ENCODE measurements around the gene GHR.

GHR gene

GRCh38 chr5:42596817-42597216 lies 173.6 kb downstream of the GHR start:
- TF ChIP-seq POLR2AphosphoS5 (IDR thresholded peaks at IDR 0.05; ENCODE audit: borderline replicate concordance, low read depth, low read length) (no peak), FOXP2 (optimal IDR thresholded peaks at IDR 0.05; ENCODE audit: control extremely low read depth, extremely low read length, insufficient read depth) (no peak), EZH2 (IDR thresholded peaks at IDR 0.05) (no peak)
- Histone ChIP-seq H3K27ac (no peak overlapping the region), H3K9ac (ENCODE audit: insufficient read length) (no peak overlapping the region), H3K9me3 (ENCODE audit: low read depth, low read length) (no peaks in the 10 kb centered on the region), H3K4me3 (no peak overlapping the region), H3K36me3 (ENCODE audit: insufficient read depth, low read length) (no peaks in the 10 kb centered on the region)
- no peak for DNase-seq (ENCODE audit: low read depth, low spot score)

- Histone ChIP-seq H3K4me3 (no peak overlapping the region), H3K9ac (ENCODE audit: insufficient read length) (no peak overlapping the region), H3K36me3 (ENCODE audit: insufficient read depth, low read length) (no peaks in the 10 kb centered on the region), H3K27ac (no peak overlapping the region), H3K9me3 (ENCODE audit: low read depth, low read length) (no peaks in the 10 kb centered on the region)
- no peak for DNase-seq (ENCODE audit: low read depth, low spot score)
- no peak for TF ChIP-seq FOXP2 (optimal IDR thresholded peaks at IDR 0.05; ENCODE audit: control extremely low read depth, extremely low read length, insufficient read depth)
- TF ChIP-seq EZH2 (IDR thresholded peaks at IDR 0.05) = no peak
- TF ChIP-seq POLR2AphosphoS5 (IDR thresholded peaks at IDR 0.05; ENCODE audit: borderline replicate concordance, low read depth, low read length) = no peak
Measured at GRCh38 chr5:42597318-42597937, 174.2 kb downstream of the GHR start.

- no peak for DNase-seq (ENCODE audit: low read depth, low spot score)
- H3K9me3 ChIP-seq (ENCODE audit: low read depth, low read length) = no peaks in the 10 kb centered on the region
- TF ChIP-seq FOXP2 (optimal IDR thresholded peaks at IDR 0.05; ENCODE audit: control extremely low read depth, extremely low read length, insufficient read depth) (no peak), POLR2AphosphoS5 (IDR thresholded peaks at IDR 0.05; ENCODE audit: borderline replicate concordance, low read depth, low read length) (no peak), EZH2 (IDR thresholded peaks at IDR 0.05) (no peak)
- no peak overlapping the region for H3K27ac ChIP-seq
- no peaks in the 10 kb centered on the region for H3K36me3 ChIP-seq (ENCODE audit: insufficient read depth, low read length)
- no peak overlapping the region for H3K4me3 ChIP-seq
- H3K9ac ChIP-seq (ENCODE audit: insufficient read length) = no peak overlapping the region
Measured at GRCh38 chr5:42598311-42598710, 175.1 kb downstream of the GHR start.

- no peak for DNase-seq (ENCODE audit: low read depth, low spot score)
- H3K9me3 ChIP-seq (ENCODE audit: low read depth, low read length) = no peaks in the 10 kb centered on the region
- H3K4me3 ChIP-seq = no peak overlapping the region
- H3K9ac ChIP-seq (ENCODE audit: insufficient read length) = no peak overlapping the region
- no peak overlapping the region for H3K27ac ChIP-seq
- TF ChIP-seq EZH2 (IDR thresholded peaks at IDR 0.05) (no peak), FOXP2 (optimal IDR thresholded peaks at IDR 0.05; ENCODE audit: control extremely low read depth, extremely low read length, insufficient read depth) (no peak), POLR2AphosphoS5 (IDR thresholded peaks at IDR 0.05; ENCODE audit: borderline replicate concordance, low read depth, low read length) (no peak)
- no peaks in the 10 kb centered on the region for H3K36me3 ChIP-seq (ENCODE audit: insufficient read depth, low read length)
Measured at GRCh38 chr5:42599106-42599505, 175.9 kb downstream of the GHR start.

GRCh38 chr5:42600441-42600840 lies 177.2 kb downstream of the GHR start:
- Histone ChIP-seq H3K9ac (ENCODE audit: insufficient read length) (no peak overlapping the region), H3K4me3 (no peak overlapping the region), H3K36me3 (ENCODE audit: insufficient read depth, low read length) (no peaks in the 10 kb centered on the region), H3K9me3 (ENCODE audit: low read depth, low read length) (no peaks in the 10 kb centered on the region), H3K27ac (no peak overlapping the region)
- DNase-seq (ENCODE audit: low read depth, low spot score) = no peak
- TF ChIP-seq FOXP2 (optimal IDR thresholded peaks at IDR 0.05; ENCODE audit: control extremely low read depth, extremely low read length, insufficient read depth) = no peak
- TF ChIP-seq POLR2AphosphoS5 (IDR thresholded peaks at IDR 0.05; ENCODE audit: borderline replicate concordance, low read depth, low read length) = no peak
- no peak for TF ChIP-seq EZH2 (IDR thresholded peaks at IDR 0.05)

- no peaks in the 10 kb centered on the region for H3K36me3 ChIP-seq (ENCODE audit: insufficient read depth, low read length)
- TF ChIP-seq EZH2 (IDR thresholded peaks at IDR 0.05) (no peak), FOXP2 (optimal IDR thresholded peaks at IDR 0.05; ENCODE audit: control extremely low read depth, extremely low read length, insufficient read depth) (no peak), POLR2AphosphoS5 (IDR thresholded peaks at IDR 0.05; ENCODE audit: borderline replicate concordance, low read depth, low read length) (no peak)
- no peak overlapping the region for H3K9ac ChIP-seq (ENCODE audit: insufficient read length)
- no peak for DNase-seq (ENCODE audit: low read depth, low spot score)
- H3K9me3 ChIP-seq (ENCODE audit: low read depth, low read length) = no peaks in the 10 kb centered on the region
- H3K4me3 ChIP-seq = no peak overlapping the region
- H3K27ac ChIP-seq = no peak overlapping the region
Measured at GRCh38 chr5:42604171-42604711, 181.0 kb downstream of the GHR start.

GRCh38 chr5:42605490-42605889 lies 182.3 kb downstream of the GHR start:
- no peak overlapping the region for H3K4me3 ChIP-seq
- DNase-seq (ENCODE audit: low read depth, low spot score) = no peak
- no peak for TF ChIP-seq EZH2 (IDR thresholded peaks at IDR 0.05)
- no peak for TF ChIP-seq FOXP2 (optimal IDR thresholded peaks at IDR 0.05; ENCODE audit: control extremely low read depth, extremely low read length, insufficient read depth)
- TF ChIP-seq POLR2AphosphoS5 (IDR thresholded peaks at IDR 0.05; ENCODE audit: borderline replicate concordance, low read depth, low read length) = no peak
- H3K9ac ChIP-seq (ENCODE audit: insufficient read length) = no peak overlapping the region
- no peaks in the 10 kb centered on the region for H3K9me3 ChIP-seq (ENCODE audit: low read depth, low read length)
- no peak overlapping the region for H3K27ac ChIP-seq
- H3K36me3 ChIP-seq (ENCODE audit: insufficient read depth, low read length) = no peaks in the 10 kb centered on the region

- H3K4me3 ChIP-seq = no peak overlapping the region
- H3K9ac ChIP-seq (ENCODE audit: insufficient read length) = no peak overlapping the region
- H3K9me3 ChIP-seq (ENCODE audit: low read depth, low read length) = no peaks in the 10 kb centered on the region
- DNase-seq (ENCODE audit: low read depth, low spot score) = no peak
- no peak overlapping the region for H3K27ac ChIP-seq
- H3K36me3 ChIP-seq (ENCODE audit: insufficient read depth, low read length) = no peaks in the 10 kb centered on the region
- TF ChIP-seq FOXP2 (optimal IDR thresholded peaks at IDR 0.05; ENCODE audit: control extremely low read depth, extremely low read length, insufficient read depth) = no peak
- TF ChIP-seq EZH2 (IDR thresholded peaks at IDR 0.05) = no peak
- no peak for TF ChIP-seq POLR2AphosphoS5 (IDR thresholded peaks at IDR 0.05; ENCODE audit: borderline replicate concordance, low read depth, low read length)
Measured at GRCh38 chr5:42606464-42606869, 183.2 kb downstream of the GHR start.

GRCh38 chr5:42611437-42611836 lies 188.2 kb downstream of the GHR start:
- TF ChIP-seq EZH2 (IDR thresholded peaks at IDR 0.05) = no peak
- TF ChIP-seq FOXP2 (optimal IDR thresholded peaks at IDR 0.05; ENCODE audit: control extremely low read depth, extremely low read length, insufficient read depth) = no peak
- TF ChIP-seq POLR2AphosphoS5 (IDR thresholded peaks at IDR 0.05; ENCODE audit: borderline replicate concordance, low read depth, low read length) = no peak
- H3K36me3 ChIP-seq (ENCODE audit: insufficient read depth, low read length) = no peaks in the 10 kb centered on the region
- no peak overlapping the region for H3K4me3 ChIP-seq
- DNase-seq (ENCODE audit: low read depth, low spot score) = no peak
- no peaks in the 10 kb centered on the region for H3K9me3 ChIP-seq (ENCODE audit: low read depth, low read length)
- no peak overlapping the region for H3K27ac ChIP-seq
- no peak overlapping the region for H3K9ac ChIP-seq (ENCODE audit: insufficient read length)

Data from SK-N-MC (cell line).